ENCODE data around the gene TTLL12. TPM values are rescaled to one million over a fixed set of nuclear protein-coding genes. Genes with fewer than 3 reads are reported as not detected.

TTLL12 gene
- polyA plus RNA-seq, 4 donors, result 20.8 to 31.6 (median 27.8) TPM

GRCh38 chr22:43174941-43175531 is 11.9 kb downstream of the TTLL12 start:
- DNase-seq (ENCODE audit: low read depth in 4 of 4, low spot score in 3 of 4), result no peak

- DNase-seq (ENCODE audit: low read depth in 4 of 4, low spot score in 3 of 4), result no peak
Measured at GRCh38 chr22:43173976-43174720, 12.8 kb downstream of the TTLL12 start.

- DNase-seq (ENCODE audit: low read depth in 4 of 4, low spot score in 3 of 4), result no peak
Measured at GRCh38 chr22:43173566-43173965, 13.4 kb downstream of the TTLL12 start.

GRCh38 chr22:43172191-43172590 is 14.7 kb downstream of the TTLL12 start:
- no peak for DNase-seq (ENCODE audit: low read depth in 4 of 4, low spot score in 3 of 4)

GRCh38 chr22:43171607-43172006 is 15.3 kb downstream of the TTLL12 start:
- DNase-seq (ENCODE audit: low read depth in 4 of 4, low spot score in 3 of 4), result no peak

- DNase-seq (ENCODE audit: low read depth in 4 of 4, low spot score in 3 of 4), result no peak
Measured at GRCh38 chr22:43171019-43171491, 15.9 kb downstream of the TTLL12 start.

- DNase-seq (ENCODE audit: low read depth in 4 of 4, low spot score in 3 of 4), result no peak
Measured at GRCh38 chr22:43170131-43170480, 16.8 kb downstream of the TTLL12 start.

- DNase-seq (ENCODE audit: low read depth in 4 of 4, low spot score in 3 of 4), result no peak
Measured at GRCh38 chr22:43169310-43170130, 17.4 kb downstream of the TTLL12 start.

- DNase-seq (ENCODE audit: low read depth in 4 of 4, low spot score in 3 of 4), result no peak
Measured at GRCh38 chr22:43168471-43169309, 18.2 kb downstream of the TTLL12 start.

GRCh38 chr22:43167001-43167589 is 19.8 kb downstream of the TTLL12 start:
- DNase-seq (ENCODE audit: low read depth in 4 of 4, low spot score in 3 of 4), result no peak

GRCh38 chr22:43166132-43166930 is 20.6 kb downstream of the TTLL12 start:
- DNase-seq (ENCODE audit: low read depth in 4 of 4, low spot score in 3 of 4), result no peak

GRCh38 chr22:43164636-43165035 is 22.3 kb downstream of the TTLL12 start:
- no peak for DNase-seq (ENCODE audit: low read depth in 4 of 4, low spot score in 3 of 4)

GRCh38 chr22:43163241-43163795 is 23.6 kb downstream of the TTLL12 start:
- DNase-seq (ENCODE audit: low read depth in 4 of 4, low spot score in 3 of 4), result no peak

- no peak for DNase-seq (ENCODE audit: low read depth in 4 of 4, low spot score in 3 of 4)
Measured at GRCh38 chr22:43162412-43163150, 24.4 kb downstream of the TTLL12 start.

- DNase-seq (ENCODE audit: low read depth in 4 of 4, low spot score in 3 of 4), result no peak
Measured at GRCh38 chr22:43160497-43161126, 26.3 kb downstream of the TTLL12 start.

- DNase-seq (ENCODE audit: low read depth in 4 of 4, low spot score in 3 of 4), result no peak
Measured at GRCh38 chr22:43159484-43160178, 27.3 kb downstream of the TTLL12 start.

GRCh38 chr22:43158778-43159483 is 28.0 kb downstream of the TTLL12 start:
- DNase-seq (ENCODE audit: low read depth in 4 of 4, low spot score in 3 of 4), result no peak

Measured in right renal pelvis (tissue), 4 donors.